ENCODE data around the gene DNAH9. TPM values are rescaled to one million over a fixed set of nuclear protein-coding genes. Genes with fewer than 3 reads are reported as not detected.

DNAH9 gene
- total RNA-seq, 3 donors from 2014 or later (not counting 1 experiment from before 2014, with no cell fraction given), result not detected

DNA sequence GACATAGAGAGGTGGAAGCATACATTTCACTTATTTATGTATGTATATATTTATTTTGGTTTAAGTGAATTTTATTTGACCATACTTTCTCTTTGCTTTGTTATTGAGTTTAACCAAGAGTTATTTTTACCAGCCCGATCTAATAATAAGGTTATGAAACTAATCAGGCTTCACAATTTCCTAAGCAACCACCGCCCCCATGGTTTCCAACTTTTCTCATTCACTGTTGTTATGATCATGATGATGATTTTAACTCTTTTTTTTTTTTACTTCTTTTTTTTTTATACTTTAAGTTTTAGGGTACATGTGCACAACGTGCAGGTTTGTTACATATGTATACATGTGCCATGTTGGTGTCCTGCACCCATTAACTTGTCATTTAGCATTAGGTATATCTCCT, 30.6 kb downstream of the DNAH9 start:
- Mint-ChIP-seq H3K4me1 (no peaks in the 10 kb centered on the region), H3K27ac (no peak overlapping the region), H3K36me3 (no peaks in the 10 kb centered on the region), H3K27me3 (ENCODE audit: low read depth in 2 of 2) (no peaks in the 10 kb centered on the region), H3K9me3 (peaks cover 4 to 11% of the 10 kb centered on the region in 2 donors), H3K4me3 (no peak overlapping the region)
- TF ChIP-seq CTCF (IDR thresholded peaks at IDR 0.05), result no peak
- H3K36me3 ChIP-seq (ENCODE audit: control insufficient read depth, insufficient read depth, low read length), result no peaks in the 10 kb centered on the region
- H3K27ac ChIP-seq (ENCODE audit: low read length), result no peak overlapping the region
- ATAC-seq (no peak), DNase-seq (no peak)
- no peak overlapping the region for H3K4me3 ChIP-seq (ENCODE audit: low read length)
- H3K27me3 ChIP-seq (ENCODE audit: control insufficient read depth, insufficient read depth, low read length), result no peaks in the 10 kb centered on the region
- no CpG with 5 or more reads among the region's 3 CpGs for WGBS (ENCODE audit: insufficient coverage)
- no peaks in the 10 kb centered on the region for H3K9me3 ChIP-seq (ENCODE audit: control insufficient read depth, insufficient read depth, low read length)
- H3K4me1 ChIP-seq (ENCODE audit: control insufficient read depth, insufficient read depth, low read length), result no peaks in the 10 kb centered on the region
- intact Hi-C loops (cut with micrococcal nuclease), result no loop called here

- Mint-ChIP-seq H3K4me1 (no peaks in the 10 kb centered on the region), H3K27ac (no peak overlapping the region), H3K4me3 (no peak overlapping the region), H3K27me3 (ENCODE audit: low read depth in 2 of 2) (no peaks in the 10 kb centered on the region), H3K36me3 (no peaks in the 10 kb centered on the region), H3K9me3 (peaks cover 6 to 10% of the 10 kb centered on the region in 2 donors)
- no peak for TF ChIP-seq CTCF (IDR thresholded peaks at IDR 0.05)
- no peaks in the 10 kb centered on the region for H3K27me3 ChIP-seq (ENCODE audit: control insufficient read depth, insufficient read depth, low read length)
- no peak overlapping the region for H3K4me3 ChIP-seq (ENCODE audit: low read length)
- 80% methylated on average over 5 of the region's 5 CpGs for WGBS (ENCODE audit: insufficient coverage)
- H3K27ac ChIP-seq (ENCODE audit: low read length), result no peak overlapping the region
- intact Hi-C loops (cut with micrococcal nuclease), result no loop called here
- no peaks in the 10 kb centered on the region for H3K4me1 ChIP-seq (ENCODE audit: control insufficient read depth, insufficient read depth, low read length)
- H3K36me3 ChIP-seq (ENCODE audit: control insufficient read depth, insufficient read depth, low read length), result no peaks in the 10 kb centered on the region
- ATAC-seq, result no peak
- DNase-seq, result no peak
- H3K9me3 ChIP-seq (ENCODE audit: control insufficient read depth, insufficient read depth, low read length), result no peaks in the 10 kb centered on the region
Measured at GRCh38 chr17:11636771-11637170, 38.5 kb downstream of the DNAH9 start.

- H3K27ac Mint-ChIP-seq, result no peak overlapping the region
- H3K27ac ChIP-seq (ENCODE audit: low read length), result no peak overlapping the region
- H3K4me1 Mint-ChIP-seq, result no peaks in the 10 kb centered on the region
- no peaks in the 10 kb centered on the region for H3K36me3 ChIP-seq (ENCODE audit: control insufficient read depth, insufficient read depth, low read length)
- intact Hi-C loops (cut with micrococcal nuclease), result no loop called here
- no peak for DNase-seq
- no peak for ATAC-seq
- 92% methylated on average over 6 of the region's 6 CpGs for WGBS (ENCODE audit: insufficient coverage)
- H3K9me3 ChIP-seq (ENCODE audit: control insufficient read depth, insufficient read depth, low read length), result no peaks in the 10 kb centered on the region
- TF ChIP-seq CTCF (IDR thresholded peaks at IDR 0.05), result no peak
- no peaks in the 10 kb centered on the region for H3K27me3 ChIP-seq (ENCODE audit: control insufficient read depth, insufficient read depth, low read length)
- no peaks in the 10 kb centered on the region for H3K36me3 Mint-ChIP-seq
- no peaks in the 10 kb centered on the region for H3K27me3 Mint-ChIP-seq (ENCODE audit: low read depth in 2 of 2)
- H3K9me3 Mint-ChIP-seq, result peaks cover 3 to 8% of the 10 kb centered on the region in 2 donors
- no peaks in the 10 kb centered on the region for H3K4me1 ChIP-seq (ENCODE audit: control insufficient read depth, insufficient read depth, low read length)
- no peak overlapping the region for H3K4me3 Mint-ChIP-seq
- H3K4me3 ChIP-seq (ENCODE audit: low read length), result no peak overlapping the region
Measured at GRCh38 chr17:11637796-11638195, 39.5 kb downstream of the DNAH9 start.

GRCh38 chr17:11638700-11639265, 40.5 kb downstream of the DNAH9 start:
- intact Hi-C loops (cut with micrococcal nuclease), result no loop called here
- Mint-ChIP-seq H3K9me3 (peaks cover 3 to 5% of the 10 kb centered on the region in 2 donors), H3K27ac (no peak overlapping the region), H3K36me3 (no peaks in the 10 kb centered on the region), H3K4me1 (no peaks in the 10 kb centered on the region), H3K27me3 (ENCODE audit: low read depth in 2 of 2) (no peaks in the 10 kb centered on the region), H3K4me3 (no peak overlapping the region)
- Histone ChIP-seq H3K9me3 (ENCODE audit: control insufficient read depth, insufficient read depth, low read length) (no peaks in the 10 kb centered on the region), H3K4me3 (ENCODE audit: low read length) (no peak overlapping the region), H3K27me3 (ENCODE audit: control insufficient read depth, insufficient read depth, low read length) (no peaks in the 10 kb centered on the region), H3K4me1 (ENCODE audit: control insufficient read depth, insufficient read depth, low read length) (no peaks in the 10 kb centered on the region), H3K27ac (ENCODE audit: low read length) (no peak overlapping the region), H3K36me3 (ENCODE audit: control insufficient read depth, insufficient read depth, low read length) (no peaks in the 10 kb centered on the region)
- WGBS (ENCODE audit: insufficient coverage), result 71% methylated on average over 2 of the region's 2 CpGs
- ATAC-seq (no peak), DNase-seq (no peak)
- no peak for TF ChIP-seq CTCF (IDR thresholded peaks at IDR 0.05)

All from natural killer cell (primary cell).